GM12801 (cell line): ENCODE data around the gene CYP4F8.

ENCODE experiments used
- TF ChIP-seq, protein P1 (sequence below): IDR thresholded peaks from one replicate; pipeline ENCODE4 v1.5.1; 2011; ENCODE audit warnings: control low read depth; ENCODE audit not compliant: insufficient read length; ENCODE audit errors: extremely low read depth

The CYP4F8 gene

GRCh38 chr19:15584541-15585115, 30.4 kb upstream of the CYP4F8 start:
- TF ChIP-seq, protein P1, sequence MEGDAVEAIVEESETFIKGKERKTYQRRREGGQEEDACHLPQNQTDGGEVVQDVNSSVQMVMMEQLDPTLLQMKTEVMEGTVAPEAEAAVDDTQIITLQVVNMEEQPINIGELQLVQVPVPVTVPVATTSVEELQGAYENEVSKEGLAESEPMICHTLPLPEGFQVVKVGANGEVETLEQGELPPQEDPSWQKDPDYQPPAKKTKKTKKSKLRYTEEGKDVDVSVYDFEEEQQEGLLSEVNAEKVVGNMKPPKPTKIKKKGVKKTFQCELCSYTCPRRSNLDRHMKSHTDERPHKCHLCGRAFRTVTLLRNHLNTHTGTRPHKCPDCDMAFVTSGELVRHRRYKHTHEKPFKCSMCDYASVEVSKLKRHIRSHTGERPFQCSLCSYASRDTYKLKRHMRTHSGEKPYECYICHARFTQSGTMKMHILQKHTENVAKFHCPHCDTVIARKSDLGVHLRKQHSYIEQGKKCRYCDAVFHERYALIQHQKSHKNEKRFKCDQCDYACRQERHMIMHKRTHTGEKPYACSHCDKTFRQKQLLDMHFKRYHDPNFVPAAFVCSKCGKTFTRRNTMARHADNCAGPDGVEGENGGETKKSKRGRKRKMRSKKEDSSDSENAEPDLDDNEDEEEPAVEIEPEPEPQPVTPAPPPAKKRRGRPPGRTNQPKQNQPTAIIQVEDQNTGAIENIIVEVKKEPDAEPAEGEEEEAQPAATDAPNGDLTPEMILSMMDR, result no peak

DNA sequence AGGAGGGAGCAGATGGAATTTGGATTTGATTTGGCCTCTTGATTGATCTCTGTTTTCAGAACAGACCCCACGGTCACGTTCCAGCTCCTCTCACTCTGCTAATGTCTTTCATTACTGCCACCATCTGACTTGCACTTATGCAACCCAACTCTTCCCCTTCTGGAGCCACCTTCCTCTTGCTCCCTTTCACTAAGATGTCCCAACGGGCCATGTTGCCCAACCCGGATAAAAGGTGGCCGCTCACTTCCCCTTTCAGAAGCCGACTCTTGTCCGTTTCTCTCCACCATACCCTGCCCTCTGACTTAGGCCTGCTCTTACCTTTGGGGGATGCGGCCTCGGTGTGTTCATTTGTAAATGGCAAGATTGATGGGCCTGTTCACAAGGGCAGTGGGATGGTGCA, 27.4 kb upstream of the CYP4F8 start:
- TF ChIP-seq, protein P1, result no peak

DNA sequence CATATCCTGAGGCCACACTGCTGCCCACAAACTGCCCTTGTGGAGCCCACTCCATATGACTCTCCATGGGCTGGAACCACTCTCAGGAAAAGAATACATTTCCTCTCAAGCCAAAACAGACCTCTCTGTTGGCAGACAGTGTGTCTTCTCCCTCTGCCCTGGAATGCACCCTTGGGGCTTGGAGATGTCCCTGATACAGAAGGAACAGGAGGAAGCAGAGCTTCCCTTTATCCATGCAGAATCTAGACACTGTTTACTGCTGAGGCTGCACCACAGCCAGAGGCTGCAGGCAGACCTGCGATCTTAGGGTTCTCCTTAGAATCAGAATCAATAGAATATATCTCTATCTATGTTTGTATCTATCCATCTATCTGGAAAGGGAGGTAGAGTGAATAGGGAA, 26.8 kb upstream of the CYP4F8 start:
- TF ChIP-seq, protein P1, result no peak

DNA sequence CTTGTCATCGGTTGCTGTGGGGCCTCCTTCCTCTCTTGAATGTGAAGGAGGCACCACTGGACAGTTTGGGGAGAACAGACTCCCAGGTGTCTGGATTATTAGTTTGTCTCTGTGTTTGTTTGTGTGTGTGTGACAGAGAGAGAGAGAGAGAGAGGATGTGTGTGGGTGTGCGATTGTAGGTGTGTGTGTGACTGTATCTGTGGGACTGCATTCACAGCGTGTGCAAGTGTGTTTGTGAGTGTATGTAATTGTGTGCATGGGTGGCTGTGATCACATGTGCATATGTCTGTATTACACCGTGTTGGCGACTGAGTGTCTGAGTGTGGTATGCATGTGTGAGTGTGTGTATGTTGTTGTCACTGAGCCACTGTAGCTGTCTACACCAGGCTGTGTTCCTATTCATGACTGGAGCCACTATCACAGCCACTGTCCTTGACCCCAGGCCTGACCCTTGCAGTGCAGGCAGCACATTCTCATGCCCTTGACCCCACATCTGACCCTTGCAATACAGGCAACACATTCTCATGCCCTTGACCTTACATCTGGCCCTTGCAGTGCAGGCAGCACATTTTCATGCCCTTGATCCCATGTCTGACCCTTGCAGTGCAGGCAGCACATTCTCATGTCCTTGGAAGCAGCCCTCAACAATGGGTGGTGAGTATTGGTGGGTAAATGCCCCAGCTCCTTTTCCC, 25.1 kb upstream of the CYP4F8 start:
- TF ChIP-seq, protein P1, result no peak

DNA sequence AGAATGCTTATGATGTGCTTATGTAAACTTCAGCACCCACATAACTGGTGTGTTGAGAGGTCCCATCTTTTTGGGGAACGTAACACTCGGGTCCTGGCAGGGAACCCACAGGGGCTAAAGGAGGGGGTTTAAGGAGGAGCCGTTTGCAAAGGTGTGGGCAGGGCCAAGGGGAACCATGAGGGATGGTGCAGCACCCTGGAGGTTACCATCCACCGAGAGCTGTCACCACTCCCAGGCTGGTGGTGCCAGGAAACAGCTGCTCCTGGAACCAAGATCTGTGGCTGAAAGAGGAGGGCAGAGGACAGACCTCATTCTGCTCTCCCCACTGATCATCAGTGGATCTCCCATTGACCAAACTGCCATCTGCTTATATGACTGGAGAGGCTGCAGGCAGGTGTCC, 23.2 kb upstream of the CYP4F8 start:
- TF ChIP-seq, protein P1, result no peak

DNA sequence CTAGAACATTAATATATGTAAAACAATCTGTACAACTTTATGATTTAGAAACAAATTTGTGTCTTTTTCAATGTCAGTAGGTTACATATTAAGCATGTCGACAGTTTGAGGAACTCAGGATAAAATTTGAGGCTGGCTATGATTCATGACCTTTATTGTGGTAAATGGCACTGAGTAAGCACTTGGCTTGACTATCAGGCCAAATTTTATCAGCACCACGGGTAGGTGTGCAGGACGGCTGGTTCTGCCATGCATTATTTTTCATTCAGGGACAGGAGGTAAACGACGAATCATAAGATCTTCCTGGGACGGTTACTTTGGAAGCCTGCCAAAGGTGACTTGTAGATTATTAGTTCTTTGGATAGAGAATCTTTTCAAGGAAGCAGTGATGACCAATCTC, 19.9 kb upstream of the CYP4F8 start:
- TF ChIP-seq, protein P1, result no peak

- TF ChIP-seq, protein P1, result no peak
Measured at GRCh38 chr19:15609261-15609660, 5.8 kb upstream of the CYP4F8 start.
